Neural cell (in vitro differentiated cells): ENCODE data around the gene KRT16.

Experiments used
- CTCF ChIP-seq: fragments of 450-650 bp; IDR thresholded peaks from 2 replicates; pipeline ENCODE4 v1.5.1; 2014; ENCODE audit warnings: antibody characterized with exemption, mild to moderate bottlenecking, moderate library complexity; ENCODE audit not compliant: poor library complexity, severe bottlenecking
- EP300 ChIP-seq: fragments of 450-650 bp; conservative IDR thresholded peaks from 2 replicates; pipeline ENCODE4 v1.6.1; 2014; ENCODE audit warnings: antibody characterized with exemption, mild to moderate bottlenecking, moderate library complexity; ENCODE audit not compliant: poor library complexity, severe bottlenecking
- EZH2 ChIP-seq: fragments of 200-600, 300-800 bp; shearing (Covaris generic), sonication (generic); IDR thresholded peaks from 2 replicates; pipeline ENCODE4 v1.6.1; 2014; ENCODE audit warnings: antibody characterized with exemption, low read length, borderline replicate concordance, mild to moderate bottlenecking; ENCODE audit not compliant: insufficient read depth, poor library complexity, severe bottlenecking
- MXI1 ChIP-seq: fragments of 450-650 bp; conservative IDR thresholded peaks from 2 replicates; pipeline ENCODE4 v1.6.1; 2014; ENCODE audit warnings: antibody characterized with exemption, mild to moderate bottlenecking; ENCODE audit not compliant: poor library complexity, severe bottlenecking
- POLR2AphosphoS5 ChIP-seq: IDR thresholded peaks from 2 replicates; pipeline ENCODE4 v1.6.1; 2012

- no peak for TF ChIP-seq CTCF
- no peak for TF ChIP-seq POLR2AphosphoS5
- TF ChIP-seq MXI1 = no peak
- TF ChIP-seq EP300 = no peak
- no peak for TF ChIP-seq EZH2
These were observed 18.1 kb downstream of the KRT16 start for GRCh38 chr17:41594363-41594915.
